Trophoblast cell (in vitro differentiated cells and primary cell): ENCODE measurements around the gene AUTS2.

ENCODE experiments used
- DNase-seq, 2 donors: peaks; one replicate each; pipeline ENCODE4 v3.0.0-alpha.2; 2016
- H2AFZ ChIP-seq: 2 replicates; pipeline ENCODE4 v1.6.1; 2013; ENCODE audit warnings: low read length, moderate library complexity, mild to moderate bottlenecking; ENCODE audit not compliant: insufficient read depth, poor library complexity
- H2AK5ac ChIP-seq: 2 replicates; pipeline ENCODE4 v1.6.1; 2013; ENCODE audit warnings: mild to moderate bottlenecking, low read length
- H2BK120ac ChIP-seq: 2 replicates; pipeline ENCODE4 v1.6.1; 2013; ENCODE audit warnings: low read length, mild to moderate bottlenecking, moderate library complexity; ENCODE audit not compliant: insufficient read depth, poor library complexity
- H2BK12ac ChIP-seq: 2 replicates; pipeline ENCODE4 v1.6.1; 2013; ENCODE audit warnings: mild to moderate bottlenecking, low read length, moderate library complexity
- H2BK5ac ChIP-seq: 2 replicates; pipeline ENCODE4 v1.6.1; 2013; ENCODE audit warnings: low read length, low read depth, moderate library complexity, mild to moderate bottlenecking; ENCODE audit not compliant: poor library complexity
- H3K14ac ChIP-seq: 2 replicates; pipeline ENCODE4 v1.6.1; 2013; ENCODE audit warnings: mild to moderate bottlenecking, low read length
- H3K18ac ChIP-seq: 2 replicates; pipeline ENCODE4 v1.6.1; 2013; ENCODE audit warnings: mild to moderate bottlenecking, low read length
- H3K23ac ChIP-seq: 2 replicates; pipeline ENCODE4 v1.6.1; 2013; ENCODE audit warnings: low read length
- H3K27ac ChIP-seq: 2 replicates; pipeline ENCODE4 v1.5.1; 2013; ENCODE audit warnings: low read depth, mild to moderate bottlenecking, inconsistent platforms, low read length, moderate library complexity
- H3K27me3 ChIP-seq: 2 replicates; pipeline ENCODE4 v1.6.1; 2013; ENCODE audit warnings: inconsistent platforms, mild to moderate bottlenecking, low read length, moderate library complexity; ENCODE audit not compliant: insufficient read depth
- H3K36me3 ChIP-seq, 2 experiments: 1 replicate in 1 of 2; 2 replicates in 1 of 2; pipeline ENCODE4 v1.6.1; 2013; ENCODE audit warnings: low read length in 2 of 2, mild to moderate bottlenecking in 2 of 2, moderate library complexity in 1 of 2; ENCODE audit not compliant: insufficient read depth in 2 of 2, control insufficient read depth in 1 of 2
- H3K4ac ChIP-seq: 2 replicates; pipeline ENCODE4 v1.6.1; 2013; ENCODE audit warnings: low read depth, mild to moderate bottlenecking, low read length, moderate library complexity
- H3K4me1 ChIP-seq, 2 experiments: 1 replicate in 1 of 2; 2 replicates in 1 of 2; pipeline ENCODE4 v1.6.1; 2013; ENCODE audit warnings: low read length in 2 of 2, mild to moderate bottlenecking in 2 of 2, moderate library complexity in 1 of 2; ENCODE audit not compliant: insufficient read depth in 2 of 2, control insufficient read depth in 1 of 2
- H3K4me2 ChIP-seq: 2 replicates; pipeline ENCODE4 v1.6.1; 2013; ENCODE audit warnings: inconsistent platforms, mild to moderate bottlenecking, low read length, moderate library complexity
- H3K4me3 ChIP-seq: 2 replicates; pipeline ENCODE4 v1.5.1; 2013; ENCODE audit warnings: mild to moderate bottlenecking, low read depth, low read length, inconsistent platforms
- H3K79me1 ChIP-seq: one replicate; pipeline ENCODE4 v1.6.1; 2013; ENCODE audit warnings: low read length
- H3K79me2 ChIP-seq: 2 replicates; pipeline ENCODE4 v1.6.1; 2013; ENCODE audit warnings: low read length, mild to moderate bottlenecking; ENCODE audit not compliant: control insufficient read depth, insufficient read depth, poor library complexity
- H3K9ac ChIP-seq: 2 replicates; pipeline ENCODE4 v1.6.1; 2013; ENCODE audit warnings: mild to moderate bottlenecking, low read length
- H3K9me3 ChIP-seq: 2 replicates; pipeline ENCODE4 v1.6.1; 2013; ENCODE audit warnings: low read depth, mild to moderate bottlenecking, control low read depth, inconsistent platforms, low read length; ENCODE audit not compliant: insufficient read depth
- H4K12ac ChIP-seq: 2 replicates; pipeline ENCODE4 v1.6.1; 2013; ENCODE audit warnings: low read depth, mild to moderate bottlenecking, low read length, moderate library complexity
- H4K8ac ChIP-seq: 2 replicates; pipeline ENCODE4 v1.6.1; 2013; ENCODE audit warnings: low read depth, mild to moderate bottlenecking, low read length, moderate library complexity
- H4K91ac ChIP-seq: one replicate; pipeline ENCODE4 v1.6.1; 2013; ENCODE audit warnings: low read depth, mild to moderate bottlenecking, low read length, moderate library complexity
- WGBS: extraction: QIAGEN DNeasy Blood & Tissue Kit; methylation state at CpG from one replicate; pipeline ENCODE4 v1.1.7; 2013; ENCODE audit warnings: missing lambda C conversion rate; ENCODE audit not compliant: insufficient read length, insufficient coverage; ENCODE audit errors: extremely low coverage; 5-methylcytosine and 5-hydroxymethylcytosine counted together

Gene AUTS2

GRCh38 chr7:70241536-70242175, 643.4 kb downstream of the AUTS2 start:
- no peaks in the 10 kb centered on the region for H3K36me3 ChIP-seq
- H3K14ac ChIP-seq = no peak overlapping the region
- no peaks in the 10 kb centered on the region for H3K27me3 ChIP-seq
- no peaks in the 10 kb centered on the region for H3K79me1 ChIP-seq
- no peak overlapping the region for H3K4me3 ChIP-seq
- H2BK12ac ChIP-seq = no peak overlapping the region
- H3K23ac ChIP-seq = no peak overlapping the region
- no peak overlapping the region for H4K8ac ChIP-seq
- H3K18ac ChIP-seq = no peak overlapping the region
- no CpG with 5 or more reads among the region's 2 CpGs for WGBS
- H2AK5ac ChIP-seq = no peak overlapping the region
- H3K79me2 ChIP-seq = no peaks in the 10 kb centered on the region
- H3K9ac ChIP-seq = no peak overlapping the region
- no peak overlapping the region for H3K4ac ChIP-seq
- H4K12ac ChIP-seq = no peak overlapping the region
- no peak overlapping the region for H4K91ac ChIP-seq
- no peak overlapping the region for H2BK120ac ChIP-seq
- no peak overlapping the region for H2AFZ ChIP-seq
- no peak for DNase-seq
- H3K27ac ChIP-seq = no peak overlapping the region
- no peaks in the 10 kb centered on the region for H3K4me1 ChIP-seq
- no peaks in the 10 kb centered on the region for H3K9me3 ChIP-seq
- no peak overlapping the region for H2BK5ac ChIP-seq
- H3K4me2 ChIP-seq = no peak overlapping the region

GRCh38 chr7:70242826-70243225, 644.6 kb downstream of the AUTS2 start:
- H3K9me3 ChIP-seq = no peaks in the 10 kb centered on the region
- no peak overlapping the region for H3K4me3 ChIP-seq
- no peak overlapping the region for H3K27ac ChIP-seq
- no peak overlapping the region for H3K18ac ChIP-seq
- no peak overlapping the region for H3K9ac ChIP-seq
- no peak overlapping the region for H2AK5ac ChIP-seq
- no peaks in the 10 kb centered on the region for H3K79me2 ChIP-seq
- no peak overlapping the region for H3K4ac ChIP-seq
- no peak for DNase-seq
- no peak overlapping the region for H2BK120ac ChIP-seq
- no peak overlapping the region for H3K14ac ChIP-seq
- no peak overlapping the region for H4K12ac ChIP-seq
- no peak overlapping the region for H2BK12ac ChIP-seq
- H4K91ac ChIP-seq = no peak overlapping the region
- no peak overlapping the region for H3K4me2 ChIP-seq
- H3K23ac ChIP-seq = no peak overlapping the region
- no peak overlapping the region for H2AFZ ChIP-seq
- H3K36me3 ChIP-seq = no peaks in the 10 kb centered on the region
- H3K27me3 ChIP-seq = no peaks in the 10 kb centered on the region
- no peak overlapping the region for H2BK5ac ChIP-seq
- H3K4me1 ChIP-seq = no peaks in the 10 kb centered on the region
- no CpG with 5 or more reads among the region's 4 CpGs for WGBS
- no peaks in the 10 kb centered on the region for H3K79me1 ChIP-seq
- no peak overlapping the region for H4K8ac ChIP-seq

DNA sequence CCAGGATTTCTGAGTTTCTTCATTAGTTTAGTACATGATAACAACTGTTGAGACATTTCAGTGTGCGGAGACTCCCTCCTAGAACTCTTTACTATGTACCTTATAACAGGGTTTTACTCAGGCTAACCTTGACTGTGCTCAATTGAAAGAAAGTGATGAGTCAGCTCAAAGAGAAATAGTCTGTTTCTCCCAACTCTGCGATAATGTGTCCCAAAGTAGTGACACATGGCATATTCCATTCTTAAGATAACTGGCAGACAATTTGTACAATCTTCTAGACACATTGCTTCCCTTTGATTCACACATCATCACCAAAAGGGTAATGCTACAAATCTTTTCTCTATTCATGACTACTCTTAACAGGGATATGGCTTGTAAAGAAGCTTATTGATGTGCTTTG, 645.2 kb downstream of the AUTS2 start:
- H2AK5ac ChIP-seq = no peak overlapping the region
- H3K4me3 ChIP-seq = no peak overlapping the region
- H3K4ac ChIP-seq = no peak overlapping the region
- DNase-seq = no peak
- no peak overlapping the region for H3K27ac ChIP-seq
- H3K4me1 ChIP-seq = no peaks in the 10 kb centered on the region
- no peak overlapping the region for H4K8ac ChIP-seq
- H4K12ac ChIP-seq = no peak overlapping the region
- no peak overlapping the region for H3K9ac ChIP-seq
- no peaks in the 10 kb centered on the region for H3K9me3 ChIP-seq
- no peaks in the 10 kb centered on the region for H3K79me2 ChIP-seq
- H3K79me1 ChIP-seq = no peaks in the 10 kb centered on the region
- H2BK120ac ChIP-seq = no peak overlapping the region
- H3K36me3 ChIP-seq = no peaks in the 10 kb centered on the region
- no peak overlapping the region for H3K14ac ChIP-seq
- H4K91ac ChIP-seq = no peak overlapping the region
- WGBS = no CpG with 5 or more reads among the region's 2 CpGs
- H2BK5ac ChIP-seq = no peak overlapping the region
- H3K23ac ChIP-seq = no peak overlapping the region
- no peak overlapping the region for H2BK12ac ChIP-seq
- H3K27me3 ChIP-seq = no peaks in the 10 kb centered on the region
- no peak overlapping the region for H2AFZ ChIP-seq
- H3K18ac ChIP-seq = no peak overlapping the region
- H3K4me2 ChIP-seq = no peak overlapping the region

GRCh38 chr7:70257921-70258320, 659.6 kb downstream of the AUTS2 start:
- no peak overlapping the region for H2BK120ac ChIP-seq
- H2AK5ac ChIP-seq = no peak overlapping the region
- H3K9me3 ChIP-seq = no peaks in the 10 kb centered on the region
- no peak overlapping the region for H2AFZ ChIP-seq
- no peak overlapping the region for H3K4me3 ChIP-seq
- no peak overlapping the region for H4K91ac ChIP-seq
- H3K36me3 ChIP-seq = no peaks in the 10 kb centered on the region
- H3K9ac ChIP-seq = no peak overlapping the region
- H2BK5ac ChIP-seq = no peak overlapping the region
- H3K14ac ChIP-seq = no peak overlapping the region
- no peaks in the 10 kb centered on the region for H3K79me1 ChIP-seq
- H4K12ac ChIP-seq = no peak overlapping the region
- no peaks in the 10 kb centered on the region for H3K4me1 ChIP-seq
- H3K27me3 ChIP-seq = no peaks in the 10 kb centered on the region
- H3K4me2 ChIP-seq = no peak overlapping the region
- H3K23ac ChIP-seq = no peak overlapping the region
- H3K18ac ChIP-seq = no peak overlapping the region
- H2BK12ac ChIP-seq = no peak overlapping the region
- H3K79me2 ChIP-seq = no peaks in the 10 kb centered on the region
- no peak overlapping the region for H3K27ac ChIP-seq
- no peak overlapping the region for H3K4ac ChIP-seq
- no peak for DNase-seq
- H4K8ac ChIP-seq = no peak overlapping the region
- no CpG with 5 or more reads among the region's 4 CpGs for WGBS
